ENCODE data around the gene KLHL6. TPM values are rescaled to one million over a fixed set of nuclear protein-coding genes. Genes with fewer than 3 reads are reported as not detected.

Gene KLHL6
- total and polyA plus RNA-seq, 5 experiments from 2014 or later = 7.6 to 59.0 (median 20.7) TPM

Other genes with a start within 250 kb of the KLHL6 start
- gene MCF2L2, start 127.1 kb downstream of the KLHL6 start, total RNA-seq = 1 to 10 TPM; 1.3 to 2.5 TPM
- under 1 TPM; 0.06 to 0.17 (median 0.14) TPM for gene MCF2L2, start 127.1 kb downstream of the KLHL6 start, polyA plus RNA-seq
- 100 to 1,000 TPM; 107 to 114 TPM for gene KLHL24, start 79.9 kb upstream of the KLHL6 start, total RNA-seq
- gene KLHL24, start 79.9 kb upstream of the KLHL6 start, polyA plus RNA-seq = 10 to 100 TPM; 42.4 to 46.3 (median 44.2) TPM
- 10 to 100 TPM; 22.6 to 24.3 TPM for gene YEATS2, start 142.1 kb upstream of the KLHL6 start, total RNA-seq
- gene YEATS2, start 142.1 kb upstream of the KLHL6 start, polyA plus RNA-seq = 1 to 10 TPM; 4.3 to 6.8 (median 4.9) TPM